GM21619 (cell line): ENCODE measurements around the gene ARL5B.
"Not testable (repeated sequence)": the region's sequence is repeated elsewhere in the genome, so short reads cannot be mapped to it uniquely, and the experiment has no call there.

Experiments used
- ATAC-seq: cut with Tn5 transposase; IDR thresholded peaks from one replicate; pipeline ENCODE4 v1.9.1; 2021; ENCODE audit not compliant: unreplicated experiment

Gene ARL5B

GRCh38 chr10:18659125-18659818 is at the start of gene ARL5B:
TSS of gene ARL5B (plus strand) at chr10:18659431. CDS start at chr10:18659638, 207 bp downstream.
- ATAC-seq: peak; percentile 83

- no peak for ATAC-seq
Measured at GRCh38 chr10:18610517-18610916, 48.7 kb upstream of the ARL5B start.

GRCh38 chr10:18611168-18611567 is 48.1 kb upstream of the ARL5B start:
- no peak for ATAC-seq

- ATAC-seq: no peak
Measured at GRCh38 chr10:18615618-18616017, 43.6 kb upstream of the ARL5B start.

GRCh38 chr10:18616337-18616736 is 42.9 kb upstream of the ARL5B start:
- ATAC-seq: no peak

- no peak for ATAC-seq
Measured at GRCh38 chr10:18619016-18619415, 40.2 kb upstream of the ARL5B start.

- ATAC-seq: no peak
Measured at GRCh38 chr10:18620856-18621255, 38.4 kb upstream of the ARL5B start.

- not testable (repeated sequence) for ATAC-seq
Measured at GRCh38 chr10:18623671-18624070, 35.6 kb upstream of the ARL5B start.

GRCh38 chr10:18625886-18626285 is 33.3 kb upstream of the ARL5B start:
- ATAC-seq: no peak

- ATAC-seq: not testable (repeated sequence)
Measured at GRCh38 chr10:18627452-18628018, 31.7 kb upstream of the ARL5B start.

GRCh38 chr10:18632500-18632899 is 26.7 kb upstream of the ARL5B start:
- ATAC-seq: not testable (repeated sequence)

GRCh38 chr10:18635995-18636394 is 23.2 kb upstream of the ARL5B start:
- no peak for ATAC-seq

GRCh38 chr10:18637400-18637799 is 21.8 kb upstream of the ARL5B start:
- ATAC-seq: not testable (repeated sequence)

GRCh38 chr10:18639719-18640118 is 19.5 kb upstream of the ARL5B start:
- ATAC-seq: not testable (repeated sequence)

GRCh38 chr10:18647151-18647550 is 12.1 kb upstream of the ARL5B start:
- no peak for ATAC-seq

GRCh38 chr10:18647945-18648344 is 11.3 kb upstream of the ARL5B start:
- no peak for ATAC-seq

GRCh38 chr10:18649364-18649959 is 9.8 kb upstream of the ARL5B start:
- no peak for ATAC-seq

GRCh38 chr10:18650404-18650997 is 8.7 kb upstream of the ARL5B start:
- no peak for ATAC-seq

- peak; percentile 96 for ATAC-seq
Measured at GRCh38 chr10:18651324-18652007, 7.8 kb upstream of the ARL5B start, which contains the start of gene NSUN6. TSS of gene NSUN6 (minus strand) at chr10:18651587. CDS start at chr10:18651203, 384 bp downstream.

GRCh38 chr10:18653112-18653511 is 6.1 kb upstream of the ARL5B start:
- ATAC-seq: no peak

GRCh38 chr10:18656724-18657123 is 2.5 kb upstream of the ARL5B start:
- ATAC-seq: no peak
